ENCODE measurements around the gene WFS1.
A peak's percentile ranks its signal among the peaks of the same experiment; 100 is the strongest.

Gene WFS1

GRCh38 chr4:6328526-6328925 is 58.9 kb downstream of the WFS1 start:
- no peak for DNase-seq

DNA sequence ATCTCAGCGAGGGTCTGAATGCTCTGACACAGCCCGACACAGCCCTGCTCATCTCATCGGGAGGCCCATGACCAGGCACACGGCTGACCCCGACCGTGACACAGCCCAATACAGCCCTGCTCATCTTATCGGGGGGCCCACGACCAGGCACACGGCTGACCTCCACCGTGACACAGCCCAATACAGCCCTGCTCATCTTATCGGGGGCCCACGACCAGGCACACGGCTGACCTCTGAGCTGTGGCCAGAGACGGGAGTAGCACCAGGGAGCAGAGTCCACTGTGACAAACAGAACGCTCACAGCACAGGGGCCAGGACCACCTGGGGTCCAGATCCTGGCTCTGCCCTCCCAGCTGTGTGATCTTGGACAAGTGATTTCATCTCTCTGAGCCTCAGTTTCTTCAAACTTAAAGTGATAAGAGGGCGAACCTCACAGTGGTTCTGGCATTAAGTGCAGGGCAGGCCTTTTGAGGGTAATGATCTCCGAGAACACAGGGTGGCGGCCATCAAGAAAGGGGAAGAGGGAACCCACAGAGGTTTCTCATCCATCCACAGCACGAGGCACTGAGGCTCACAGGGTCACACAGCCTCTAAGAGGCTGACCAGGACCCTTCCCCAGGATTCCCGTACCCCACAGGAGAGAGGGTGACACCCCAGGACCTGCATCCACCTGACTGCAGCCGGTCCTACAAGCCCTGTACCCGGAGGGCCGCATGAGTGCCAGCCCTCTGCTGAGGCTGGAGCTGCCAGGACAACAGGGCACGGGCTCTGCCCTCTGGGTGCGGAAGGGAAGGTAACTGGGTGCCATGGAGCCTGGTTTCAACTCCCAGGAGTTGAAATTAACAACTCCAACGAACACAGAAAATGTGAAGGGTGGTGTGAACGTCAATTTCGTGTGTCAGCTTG is 60.1 kb downstream of the WFS1 start:
- DNase-seq: no peak

DNA sequence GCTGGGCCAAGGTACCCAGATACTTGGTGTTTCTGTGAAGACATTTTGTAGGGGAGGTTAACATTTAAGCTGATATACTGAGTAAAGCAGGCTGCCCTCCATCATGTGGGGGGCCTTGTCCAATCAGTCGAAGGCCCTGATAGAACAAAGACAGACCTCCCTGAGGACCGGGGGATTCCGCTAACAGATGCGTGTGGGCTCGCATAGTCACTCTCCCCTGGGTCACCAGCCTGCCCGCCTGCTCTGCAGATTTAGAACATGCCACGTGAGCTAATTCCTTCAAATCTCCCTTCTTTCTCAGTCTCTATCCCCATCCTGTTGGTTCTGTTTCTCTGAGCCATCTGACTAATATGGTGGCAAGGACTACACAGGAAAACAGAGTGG is 60.7 kb downstream of the WFS1 start:
- no peak for DNase-seq

- no peak for DNase-seq
Measured at GRCh38 chr4:6331018-6331417, 61.4 kb downstream of the WFS1 start.

GRCh38 chr4:6331468-6331867 is 61.8 kb downstream of the WFS1 start:
- DNase-seq: no peak

- peak; percentile 16 for DNase-seq
Measured at GRCh38 chr4:6332042-6332668, 62.5 kb downstream of the WFS1 start.

- no peak for DNase-seq
Measured at GRCh38 chr4:6332669-6333050, 63.0 kb downstream of the WFS1 start.

DNA sequence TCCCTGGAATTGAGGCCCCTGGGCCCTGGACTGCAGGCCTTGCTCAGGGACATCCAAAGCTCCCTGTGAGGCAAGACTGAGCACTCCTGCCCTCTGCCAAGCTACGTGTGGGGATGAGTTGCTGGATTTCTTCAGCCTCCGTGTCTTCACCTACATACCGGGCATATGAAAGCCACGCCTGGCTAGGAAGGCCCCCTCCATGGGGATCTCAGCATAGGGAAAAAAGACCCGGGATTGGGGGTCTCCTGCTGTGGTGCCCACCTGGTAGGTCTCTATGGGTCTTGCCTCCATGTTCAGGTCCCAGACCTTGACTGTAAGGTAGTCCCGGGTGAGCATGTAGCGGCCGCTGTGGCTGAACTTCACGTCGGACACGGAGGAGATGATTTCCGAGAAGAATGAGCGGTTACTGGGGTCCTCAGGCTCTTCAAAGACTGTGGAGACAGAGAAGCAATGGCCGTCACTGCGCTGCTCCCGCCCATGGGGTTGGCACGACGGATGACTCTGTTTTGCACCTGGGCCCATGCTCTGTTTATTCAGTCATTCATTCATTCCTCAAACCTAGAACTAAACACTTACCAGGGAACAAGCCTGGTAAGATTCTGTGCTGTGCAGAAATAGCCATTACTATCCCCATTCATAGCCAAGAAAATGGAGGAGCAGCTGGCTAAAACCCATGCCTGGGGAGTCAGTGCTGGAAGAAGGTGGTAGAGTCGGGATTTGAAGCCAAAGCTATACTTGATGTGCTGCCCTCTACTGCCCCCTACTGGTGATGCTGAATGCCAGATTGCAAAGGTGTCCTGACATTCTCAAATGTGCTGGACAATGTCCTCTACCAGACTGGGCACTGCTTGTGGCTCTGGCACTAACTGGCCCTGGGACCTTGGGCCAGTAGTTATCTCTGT is 63.9 kb downstream of the WFS1 start:
- no peak for DNase-seq

DNA sequence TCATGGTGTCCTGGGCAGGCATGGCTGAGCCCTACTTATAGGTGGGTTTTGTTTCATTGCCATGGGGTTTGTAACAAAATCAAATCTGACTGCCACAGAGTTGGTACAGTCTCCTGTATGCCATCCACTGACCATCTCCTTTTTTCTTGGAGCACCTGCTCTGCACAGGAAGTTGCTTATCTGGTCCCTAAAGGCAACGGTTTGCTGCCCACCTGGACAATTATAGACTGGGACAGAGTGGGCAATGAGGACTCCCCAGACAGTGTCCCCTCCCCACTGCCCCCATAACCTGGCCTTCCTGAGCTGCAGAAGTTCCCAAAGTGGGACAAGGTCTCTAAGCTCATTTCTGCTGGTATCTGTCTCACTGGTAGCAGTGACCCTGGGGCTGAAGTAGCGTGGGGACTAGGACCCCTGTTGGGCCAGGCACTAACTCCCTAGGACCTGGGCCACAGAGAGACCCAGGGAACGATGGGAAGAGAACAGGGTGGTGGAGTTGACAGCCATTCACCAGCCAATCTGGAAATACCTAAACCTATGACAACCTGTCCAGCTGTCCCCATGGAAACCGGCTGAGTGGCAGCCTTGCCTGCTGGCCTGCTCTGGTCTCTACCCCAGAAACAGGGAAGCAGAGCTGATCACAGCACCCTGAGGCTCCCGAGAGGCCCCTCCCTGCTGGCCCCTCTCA is 64.7 kb downstream of the WFS1 start:
- DNase-seq: no peak

GRCh38 chr4:6335040-6335590 is 65.5 kb downstream of the WFS1 start:
- DNase-seq: no peak

DNA sequence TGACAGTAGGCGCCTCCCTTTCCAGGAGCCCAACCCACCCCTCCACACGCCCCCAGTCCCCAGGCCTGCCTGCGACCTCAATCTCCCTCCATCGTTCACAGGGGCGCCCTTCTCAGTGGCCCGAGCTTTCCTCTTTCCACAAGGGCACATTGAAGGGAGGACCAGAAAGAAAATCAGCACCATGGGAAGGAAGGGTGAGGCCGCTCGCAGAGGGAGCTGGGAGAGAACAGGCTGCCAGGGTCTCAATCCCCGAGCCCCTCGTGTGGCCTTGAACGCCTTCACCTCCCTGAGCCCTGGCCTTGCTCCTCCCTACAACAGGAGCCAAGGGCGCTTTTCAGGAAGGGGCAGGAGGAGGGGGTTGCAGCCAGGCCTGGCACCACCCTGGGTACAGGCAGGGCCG is 66.5 kb downstream of the WFS1 start:
- DNase-seq: no peak

DNA sequence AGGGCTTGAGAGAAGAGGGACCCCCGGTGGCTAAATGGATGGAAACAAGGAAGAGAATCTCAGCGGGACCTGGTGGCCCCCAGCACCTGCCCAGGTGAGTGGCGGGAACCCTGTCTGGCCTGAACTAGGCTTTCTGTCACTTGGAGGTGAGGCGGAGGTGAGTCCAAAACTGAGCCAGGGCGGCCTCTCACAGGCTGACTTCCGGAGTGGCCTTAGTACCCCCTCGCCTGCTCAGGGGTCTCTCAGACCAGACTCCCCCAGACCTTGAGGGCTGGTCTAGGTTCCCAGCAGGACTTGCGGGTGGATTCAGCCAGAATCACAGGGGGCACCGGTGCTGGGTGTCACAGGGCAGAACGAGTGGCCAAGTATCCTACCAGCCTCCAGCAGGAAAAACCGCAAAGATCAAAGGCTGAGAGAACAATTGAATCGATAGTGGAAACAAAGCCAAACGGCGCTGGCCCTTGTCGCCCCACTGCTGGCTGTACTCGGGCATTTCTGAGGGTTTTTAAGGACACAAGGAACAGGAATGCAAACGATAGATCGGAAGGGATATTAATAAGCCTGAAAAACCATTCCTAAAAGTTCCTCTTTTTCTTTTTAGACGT is 67.8 kb downstream of the WFS1 start:
- DNase-seq: no peak

GRCh38 chr4:6338175-6338950 is 68.7 kb downstream of the WFS1 start:
- DNase-seq: no peak

DNA sequence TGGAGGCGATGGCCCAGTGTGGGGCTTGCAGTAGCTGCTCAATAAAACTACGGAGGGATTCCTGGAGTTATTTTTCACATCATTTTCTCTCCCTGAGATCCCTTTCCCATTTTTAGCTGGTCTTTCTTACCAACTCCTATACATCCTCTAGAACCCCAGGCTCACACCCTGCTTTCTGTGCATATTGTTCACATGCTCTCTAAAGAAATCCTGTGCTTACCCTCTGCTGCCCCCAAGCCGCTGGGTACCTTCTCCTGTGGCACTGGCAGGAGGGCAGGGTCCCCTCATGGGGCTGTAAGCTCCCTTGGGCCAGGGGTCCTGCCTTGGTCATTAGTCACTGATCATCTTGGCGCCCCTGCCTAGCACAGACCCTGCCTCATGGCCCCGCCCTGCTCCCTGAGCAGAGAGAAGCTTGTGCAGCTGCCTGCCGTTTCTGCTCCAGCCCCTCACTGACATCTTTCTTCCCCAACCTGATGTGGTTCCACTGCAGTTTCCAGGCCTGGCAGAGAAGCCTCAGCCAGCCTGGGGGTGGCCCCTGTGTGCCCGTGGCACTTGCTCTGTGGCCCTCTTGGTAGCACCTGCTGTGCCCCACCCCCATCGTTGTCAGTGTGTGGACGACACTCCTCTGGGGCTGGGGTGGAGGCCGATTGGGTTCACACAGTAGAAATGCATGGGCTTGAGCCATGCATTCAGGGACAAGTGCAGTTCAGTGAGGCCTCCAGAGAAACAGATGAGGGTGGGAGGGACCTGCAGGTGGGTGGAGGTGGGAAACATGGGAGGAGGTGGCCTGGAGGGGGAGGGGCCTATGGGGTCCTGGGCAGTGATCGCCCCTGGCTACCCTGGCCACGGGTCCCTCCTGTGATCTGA is 69.5 kb downstream of the WFS1 start:
- DNase-seq: no peak

DNA sequence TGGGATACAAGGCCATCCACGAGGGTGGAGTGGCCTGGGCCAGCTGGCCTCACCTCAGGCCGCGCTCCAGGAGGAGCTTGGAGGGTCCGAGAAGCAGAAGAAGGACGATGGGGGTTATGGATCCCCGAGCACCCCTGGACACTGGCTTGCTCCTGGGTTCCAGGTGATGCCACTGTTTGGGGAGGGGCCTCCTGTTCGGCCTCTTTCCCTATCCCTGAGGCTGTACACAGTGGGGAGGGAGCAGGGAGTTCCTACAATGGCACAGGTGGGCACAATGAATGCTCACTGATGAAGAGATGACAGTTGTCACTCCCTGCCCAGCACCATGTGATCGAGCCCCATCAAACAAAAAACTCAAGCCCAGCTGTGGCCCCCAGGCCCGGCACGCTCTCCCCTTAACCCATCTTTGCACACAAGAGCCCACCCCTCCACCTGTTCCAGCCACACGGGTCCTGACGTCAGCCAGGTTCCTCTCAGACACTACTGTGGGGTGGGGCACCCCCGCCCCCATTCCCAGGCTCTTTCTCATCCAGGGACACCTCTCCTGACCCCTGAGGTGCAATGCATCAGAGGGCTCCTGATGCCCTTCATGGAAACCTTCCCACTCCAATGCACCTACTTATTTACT is 70.3 kb downstream of the WFS1 start:
- DNase-seq: no peak

GRCh38 chr4:6340446-6341015 is 70.9 kb downstream of the WFS1 start:
- no peak for DNase-seq

DNA sequence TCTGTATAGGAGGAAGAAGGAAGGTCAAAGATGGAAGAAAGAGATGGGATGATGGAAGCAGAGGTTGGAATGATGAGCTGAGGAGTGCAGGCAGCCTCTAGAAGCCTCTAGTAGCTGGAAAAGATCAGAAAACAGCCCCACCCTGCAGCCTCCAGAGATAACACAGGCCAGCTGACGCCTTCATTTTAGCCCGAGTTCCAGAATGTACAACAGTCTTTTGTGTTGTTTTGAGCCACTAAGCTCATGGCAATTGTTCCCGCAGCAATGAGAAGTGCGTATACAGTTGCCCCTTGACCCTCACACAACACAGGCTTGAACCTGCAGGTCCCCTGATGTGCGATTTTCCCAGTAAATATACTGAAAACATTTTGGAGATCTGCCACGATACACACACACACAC is 72.0 kb downstream of the WFS1 start:
- DNase-seq: no peak

DNA sequence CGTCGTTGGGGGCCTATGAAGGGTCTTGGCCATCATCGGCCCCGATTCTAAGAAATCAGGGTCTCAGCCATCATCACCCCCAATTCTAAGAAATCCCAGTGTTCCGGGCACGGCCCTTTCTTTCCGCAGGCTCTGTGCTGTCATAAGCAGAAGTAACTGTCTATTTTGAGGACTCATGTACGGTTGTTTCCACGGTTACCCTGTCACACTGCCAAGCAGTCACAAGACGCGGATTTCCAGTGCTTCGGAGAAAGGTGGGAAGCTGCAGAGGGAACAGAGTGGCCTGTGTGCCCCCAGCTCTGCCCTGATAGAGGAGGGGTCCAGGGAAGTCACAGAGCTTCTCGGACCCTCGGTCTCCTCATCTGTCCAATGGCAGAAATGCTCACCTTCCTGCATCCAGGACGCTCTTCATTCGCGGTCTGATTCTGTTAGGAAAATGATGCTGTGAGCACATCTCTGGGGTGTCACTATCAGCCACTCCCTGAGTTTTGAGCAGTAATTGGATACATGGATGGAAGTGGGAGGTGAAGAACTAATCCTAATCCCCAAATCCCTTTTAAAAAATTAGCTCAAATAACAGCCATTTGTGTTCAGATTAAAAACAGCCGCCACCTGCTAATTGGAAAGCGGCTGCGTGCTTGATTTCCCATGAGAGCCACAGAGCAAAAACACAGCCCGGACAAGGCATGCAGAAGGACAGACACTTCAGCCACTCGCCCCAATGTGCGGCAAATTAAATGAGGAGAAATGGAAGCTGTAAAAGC is 73.1 kb downstream of the WFS1 start:
- DNase-seq: no peak

DNA sequence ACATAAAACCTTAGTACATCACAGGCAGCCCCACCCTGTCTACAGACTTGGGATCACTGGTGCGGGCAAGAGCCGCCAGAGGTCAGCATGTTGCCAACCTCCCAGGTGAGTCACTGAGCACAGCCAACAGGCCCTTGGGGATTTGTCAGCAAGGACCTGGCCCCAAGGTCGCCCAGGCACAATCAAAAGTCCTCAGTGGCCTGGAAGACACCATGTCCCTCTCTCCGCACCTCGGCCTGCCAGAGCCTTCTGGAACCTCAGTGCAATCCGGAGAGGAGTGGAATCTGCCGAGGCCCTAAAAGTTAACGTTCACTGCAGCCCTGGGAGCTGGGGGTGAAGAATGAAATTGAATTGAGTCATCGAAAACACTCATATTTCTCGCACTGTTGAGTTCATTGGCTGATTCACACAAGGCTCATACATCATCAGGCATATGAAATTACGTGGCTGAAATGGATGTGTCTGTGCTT is 74.3 kb downstream of the WFS1 start:
- no peak for DNase-seq
